HTERT RPE-1 (cell line): ENCODE measurements around the gene NXNL2.

Experiments used
- in situ Hi-C: fragments of 300-500 bp; cut with MboI; formaldehyde crosslinking; loops from 4 replicates; pipeline ENCODE4 v1.14.3; 2020; ENCODE audit warnings: low sequenced_read_pairs

The NXNL2 gene

DNA sequence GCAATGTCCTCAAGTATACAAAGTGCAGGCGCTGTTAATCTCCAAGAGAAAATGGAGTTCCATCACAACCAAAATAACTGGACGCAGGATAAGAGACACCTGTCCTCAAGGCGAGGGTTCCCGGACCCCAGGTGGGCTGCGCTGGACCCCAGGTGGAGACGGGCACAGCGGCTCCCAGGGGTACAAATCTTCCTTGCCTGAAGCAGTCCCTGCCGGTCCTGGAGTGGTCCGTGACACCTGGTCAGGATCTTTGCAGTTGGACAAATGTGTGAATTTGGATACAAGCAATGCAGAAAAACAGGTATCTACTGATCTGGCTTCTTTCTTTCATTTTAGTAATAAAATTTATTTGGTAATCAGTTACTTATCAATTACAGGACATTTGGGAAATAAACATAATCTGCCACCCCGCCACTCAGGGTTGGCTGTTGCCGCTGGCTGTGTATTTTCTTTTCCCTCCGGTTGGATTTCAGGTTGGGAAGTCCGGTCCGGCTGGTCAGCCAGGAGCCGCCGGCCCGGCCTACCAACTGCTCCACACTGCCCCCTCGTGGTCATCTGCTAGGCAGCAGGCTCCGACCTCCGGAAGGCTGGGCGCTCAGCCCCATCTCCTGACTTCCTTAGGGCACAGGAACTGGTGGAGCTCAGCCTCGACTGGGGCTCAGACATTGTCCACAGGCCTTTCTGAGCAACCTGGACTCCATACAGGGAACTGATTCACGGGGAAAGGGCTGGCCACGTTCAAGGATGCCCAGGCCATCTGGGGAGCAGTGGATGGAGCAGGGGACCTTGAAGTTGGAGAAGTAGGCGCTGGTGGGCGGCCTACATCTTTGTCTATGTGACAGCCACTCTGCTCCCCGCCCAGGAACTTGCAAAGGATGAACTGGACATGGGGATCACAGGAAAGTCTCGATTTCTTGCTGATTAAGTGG lies 43.4 kb downstream of the NXNL2 start:
- in situ Hi-C loops, result no loop called here

DNA sequence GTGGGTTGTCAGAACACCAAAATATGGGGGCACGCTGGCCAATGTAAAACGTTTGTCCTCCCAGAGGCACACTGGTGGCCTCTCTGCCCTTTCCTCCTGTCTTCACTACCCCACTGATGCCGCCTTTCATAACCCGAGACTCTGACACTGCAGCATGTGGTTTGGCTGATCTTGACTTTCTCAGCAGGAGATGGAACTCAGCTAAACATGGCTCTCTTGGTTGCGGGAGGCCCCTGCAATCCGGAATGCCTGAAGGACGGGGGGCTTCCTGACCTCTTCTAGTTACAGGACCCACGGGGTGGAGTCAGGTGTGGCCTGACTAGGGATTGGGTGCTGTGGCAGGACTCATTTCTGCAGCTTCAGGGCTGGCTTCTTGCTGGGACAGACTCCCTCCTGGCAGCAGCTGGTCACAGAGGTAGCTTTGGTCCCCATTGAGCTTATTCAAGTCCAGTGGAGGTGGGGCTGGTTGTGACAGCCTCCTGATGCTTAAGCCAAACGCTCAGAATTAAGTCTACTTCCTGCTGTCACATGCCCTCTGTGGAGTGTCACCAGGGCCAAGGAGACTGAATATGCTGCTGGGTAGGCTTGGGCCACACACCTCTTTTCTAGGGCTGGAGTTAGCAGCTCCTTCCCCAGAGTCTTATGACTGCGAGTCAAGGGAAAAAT lies 44.2 kb downstream of the NXNL2 start:
- in situ Hi-C loops, result no loop called here

DNA sequence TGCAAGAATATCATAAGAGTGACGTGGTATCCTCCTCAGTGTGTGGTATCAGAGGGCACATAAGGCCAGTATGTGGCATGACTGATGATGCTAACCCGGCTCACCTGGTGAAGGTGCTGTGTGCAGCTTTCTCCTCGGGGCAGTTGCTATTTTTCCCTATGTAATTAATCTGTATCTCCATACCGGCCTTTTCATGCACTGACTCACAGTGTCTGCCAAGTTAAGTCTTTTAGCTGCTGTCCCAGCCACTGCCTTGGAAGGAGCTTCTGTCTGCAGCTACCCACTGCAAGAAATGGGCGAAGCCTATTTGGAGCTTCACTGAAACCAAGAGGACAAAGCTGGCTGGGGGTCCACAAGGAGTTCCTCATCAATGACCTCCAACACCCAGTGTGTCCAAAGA lies 46.0 kb downstream of the NXNL2 start:
- in situ Hi-C loops, result no loop called here

DNA sequence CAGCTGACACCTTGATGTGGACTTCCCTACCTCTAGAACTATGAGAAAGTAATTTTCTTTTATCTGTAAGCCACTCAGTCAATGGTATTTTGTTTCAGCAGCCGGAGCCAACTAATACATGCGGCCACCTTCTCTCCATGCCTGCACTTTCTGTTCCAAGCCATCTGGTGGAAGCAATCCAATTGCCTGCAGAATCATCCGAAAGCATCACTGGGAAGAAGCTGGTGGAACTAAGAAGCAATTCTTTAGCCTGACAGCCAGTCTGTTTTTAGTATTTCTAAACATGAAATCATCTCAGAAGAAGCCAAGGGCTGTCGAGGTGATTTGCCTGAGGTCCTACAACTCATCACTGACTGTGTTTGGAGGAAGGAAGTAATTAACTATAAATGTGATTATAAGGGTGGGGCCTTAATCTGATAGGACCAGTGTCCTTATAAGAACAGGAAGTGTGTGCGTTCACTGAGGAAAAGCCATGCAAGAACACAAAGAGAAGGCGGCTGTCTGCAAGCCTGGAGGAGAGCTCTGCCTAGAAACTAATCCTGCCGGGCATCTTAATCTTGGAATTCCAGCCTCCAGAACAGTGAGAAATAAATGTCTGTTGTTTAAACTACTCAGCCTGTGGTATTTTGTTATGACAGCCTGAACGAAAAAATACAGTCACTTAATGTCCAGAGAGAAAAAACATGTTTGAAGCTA lies 49.1 kb downstream of the NXNL2 start:
- in situ Hi-C loops, result no loop called here

DNA sequence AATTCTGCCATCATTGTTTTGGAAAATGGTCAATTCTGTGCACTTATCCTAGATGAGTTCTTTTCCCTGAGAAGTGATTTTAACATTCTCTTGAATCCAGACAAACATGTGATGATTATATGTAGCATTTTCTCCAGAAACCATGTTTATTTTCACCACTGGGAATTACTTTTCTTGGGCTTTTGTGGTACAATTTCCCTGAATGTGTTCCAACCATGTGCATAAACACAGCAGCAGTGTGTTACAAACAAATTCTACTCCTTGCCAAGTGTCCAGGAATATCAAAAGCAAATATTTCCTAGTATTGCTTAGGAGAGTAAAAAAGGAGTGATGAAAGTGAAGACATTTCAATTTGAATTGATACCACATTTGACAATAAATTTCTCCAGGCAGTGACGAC lies 50.4 kb downstream of the NXNL2 start:
- in situ Hi-C loops, result no loop called here

DNA sequence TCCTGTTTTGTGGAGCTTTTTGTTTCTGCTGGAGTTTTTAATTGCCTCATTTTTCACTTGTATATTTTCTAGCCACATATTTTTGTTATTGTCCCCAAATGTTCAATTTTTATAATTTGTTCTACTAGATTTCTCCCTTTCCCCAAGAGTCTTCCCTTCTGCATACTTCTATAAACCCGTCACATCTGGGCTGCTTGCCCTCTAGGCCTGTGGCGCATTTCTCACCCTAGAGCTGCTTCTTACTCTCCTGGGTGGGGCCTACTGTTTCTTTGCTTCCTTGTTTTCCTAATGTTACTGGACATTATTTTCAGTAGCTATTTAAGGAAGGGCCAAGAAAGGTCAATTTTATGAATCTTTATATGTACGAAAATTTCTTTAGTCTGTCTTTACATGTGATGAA lies 51.5 kb downstream of the NXNL2 start:
- in situ Hi-C loops, result no loop called here

DNA sequence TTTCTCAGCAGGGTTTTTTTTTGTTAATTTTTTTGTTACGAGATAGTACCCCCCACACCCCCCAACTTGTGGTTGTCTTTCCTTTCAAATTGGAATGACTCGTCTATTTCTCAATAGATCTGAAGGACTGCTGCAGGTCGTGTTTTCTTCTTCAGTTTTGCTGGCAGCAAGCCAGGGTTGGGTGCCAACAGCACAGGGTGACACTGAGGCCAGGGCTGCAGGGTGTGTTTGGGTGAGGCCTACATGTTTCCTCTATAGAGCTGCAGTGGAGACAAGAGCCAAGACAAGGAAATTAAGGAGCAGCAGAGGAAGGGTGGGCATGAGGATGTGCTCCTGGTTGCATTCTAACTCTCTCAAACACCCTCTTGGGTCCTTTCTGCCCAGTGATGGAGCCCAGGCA lies 52.2 kb downstream of the NXNL2 start:
- in situ Hi-C loops, result no loop called here

DNA sequence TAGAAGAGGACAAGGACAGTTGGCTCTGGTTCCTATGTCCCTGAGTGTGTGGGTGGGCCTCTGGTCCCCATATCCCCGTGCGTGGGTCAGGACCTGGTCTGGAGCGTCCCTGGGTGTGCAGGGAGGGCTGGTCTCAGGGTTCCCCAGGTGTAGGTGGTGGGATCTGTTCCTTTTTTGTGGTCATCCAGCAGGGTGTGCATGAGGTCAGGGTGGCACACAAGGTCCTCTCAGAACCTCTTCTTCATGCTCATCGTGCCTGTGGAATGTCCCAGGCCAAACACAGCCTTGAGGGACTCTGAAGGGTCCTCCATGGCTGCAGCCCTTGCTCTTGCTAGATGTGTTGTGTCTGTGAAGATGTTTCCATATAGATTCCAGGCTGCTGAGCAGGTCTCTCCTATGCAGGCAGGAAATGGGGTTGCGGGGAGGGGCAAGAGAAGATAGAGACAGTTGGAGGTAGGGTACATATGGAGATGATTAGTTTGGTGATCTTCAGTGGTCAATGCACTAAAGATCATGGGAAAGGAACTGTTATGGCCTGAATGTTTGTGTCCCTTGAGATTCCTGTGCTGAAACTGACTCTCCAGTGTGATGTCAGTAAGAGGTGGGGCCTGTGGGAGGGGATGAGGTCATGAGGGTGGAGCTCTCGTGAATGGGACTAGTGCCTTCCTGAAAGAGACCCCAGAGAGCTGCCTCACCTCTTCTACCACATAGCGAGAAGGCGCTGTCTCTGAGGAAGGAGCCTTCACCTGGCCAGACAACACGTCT lies 53.1 kb downstream of the NXNL2 start:
- in situ Hi-C loops, result no loop called here

DNA sequence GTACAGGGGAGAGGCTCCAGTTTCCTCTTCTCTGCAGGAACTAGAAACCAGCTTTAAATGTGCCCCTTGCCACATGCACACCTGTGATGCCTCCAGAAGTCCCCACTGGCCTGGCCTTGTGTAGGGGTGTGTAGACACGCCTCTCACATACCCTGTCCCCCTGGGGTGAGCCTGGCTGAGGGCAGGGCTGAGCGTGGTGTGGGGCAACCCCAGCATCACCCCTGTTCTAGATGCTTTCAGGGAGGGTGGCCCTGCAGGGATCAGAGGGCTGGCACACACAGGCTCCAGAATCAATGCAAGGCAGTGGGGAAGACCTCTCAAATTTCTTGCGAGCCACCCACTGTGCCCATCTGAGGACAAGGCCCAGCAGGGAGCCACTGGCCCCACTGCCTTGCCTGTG lies 54.7 kb downstream of the NXNL2 start:
- in situ Hi-C loops, result no loop called here

DNA sequence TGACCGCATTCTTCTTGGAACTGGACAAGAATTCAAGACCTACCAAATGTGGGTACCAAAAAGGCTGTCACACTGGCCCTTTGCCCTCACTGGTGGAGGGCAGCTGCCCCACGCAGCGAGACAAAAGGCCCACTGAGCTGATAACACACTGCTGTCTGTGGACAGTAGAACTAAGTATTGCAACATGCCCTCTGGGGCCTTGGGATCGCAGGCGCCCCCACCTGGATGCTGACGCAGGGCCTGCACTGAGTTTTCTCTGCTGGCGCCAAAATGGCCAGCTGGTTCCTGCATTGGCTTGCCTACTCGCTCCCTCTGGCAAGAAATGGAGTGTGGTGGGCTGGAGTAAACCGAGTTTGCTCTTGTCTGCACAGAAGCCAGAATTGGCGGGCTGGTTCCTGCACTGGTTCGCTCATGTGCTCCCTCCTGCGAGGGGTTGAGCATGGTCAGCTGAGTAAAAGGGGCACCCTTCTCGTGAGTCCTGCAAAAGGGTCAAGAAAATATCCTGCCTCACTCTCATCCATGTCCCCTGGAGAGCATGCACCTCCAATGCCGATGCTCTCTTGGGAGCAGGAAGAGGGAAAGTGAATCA lies 55.7 kb downstream of the NXNL2 start:
- in situ Hi-C loops, result no loop called here

DNA sequence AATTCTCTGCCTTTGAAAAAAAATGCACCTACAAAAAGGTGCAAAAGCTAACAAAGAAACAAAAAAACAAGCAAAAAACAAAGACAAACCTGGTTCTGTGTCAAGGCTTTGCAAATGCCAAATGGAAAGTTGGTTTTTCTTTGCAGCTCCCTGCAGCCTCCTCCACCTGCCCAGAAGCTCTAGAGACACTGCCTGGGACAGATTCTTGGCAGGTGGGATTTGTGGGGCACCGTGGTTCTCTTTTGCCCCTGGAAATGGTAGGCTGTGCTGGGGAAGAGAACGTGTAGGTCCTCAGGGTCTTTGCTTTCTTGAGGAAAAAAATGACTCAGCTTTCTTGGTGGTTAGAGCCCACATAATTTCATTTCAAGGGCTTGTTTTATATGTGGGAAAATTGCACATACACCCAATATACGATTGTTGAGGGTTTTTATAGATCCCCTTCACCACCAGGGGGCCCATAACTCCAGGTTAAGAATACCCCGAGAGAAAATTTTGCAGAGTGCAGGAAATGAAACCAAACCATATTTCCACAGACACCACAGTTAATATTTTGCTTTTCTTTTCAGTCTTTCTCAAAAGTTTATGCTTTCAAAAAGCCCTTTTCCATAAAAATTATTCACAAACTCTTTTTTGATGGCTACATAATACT lies 58.7 kb downstream of the NXNL2 start:
- in situ Hi-C loops, result no loop called here
